ENCODE measurements around the gene SAMD5.

GRCh38 chr6:147554281-147554680 is 45.8 kb downstream of the SAMD5 start:
- TF ChIP-seq EP300 (IDR thresholded peaks at IDR 0.05) (no peak), CTCF (IDR thresholded peaks at IDR 0.05) (no peak), POLR2A (IDR thresholded peaks at IDR 0.05) (no peak)
